ENCODE measurements around the gene TMIGD3.

The TMIGD3 gene

DNA sequence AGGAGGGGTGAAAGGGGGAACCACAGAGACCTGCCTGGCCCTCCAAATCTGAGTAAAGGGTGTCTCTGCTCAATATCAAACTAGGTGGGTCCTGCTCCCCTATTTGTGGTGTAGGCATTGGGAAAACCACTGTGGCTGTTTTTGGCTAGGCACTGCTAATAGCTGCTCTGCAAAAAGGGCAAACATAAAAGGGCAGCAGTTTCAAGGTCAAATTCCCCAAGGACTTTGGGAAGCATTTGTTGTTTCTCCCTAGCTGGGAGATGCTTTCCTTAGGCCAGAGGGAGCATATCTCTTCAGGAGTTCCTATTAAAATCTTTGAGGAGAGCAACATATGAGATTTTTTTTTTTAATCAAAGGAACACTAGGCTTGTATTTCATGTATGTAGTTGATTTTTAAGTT is 27.2 kb downstream of the TMIGD3 start:
- Histone ChIP-seq H3K27ac (ENCODE audit: low read length) (peak overlapping the region; percentile 92), H3K9ac (ENCODE audit: low read depth, low read length) (peak overlapping the region; percentile 47)
- ATAC-seq (ENCODE audit: insufficient read depth, low read depth), result no peak

GRCh38 chr1:111475701-111476100 is 27.7 kb downstream of the TMIGD3 start:
- Histone ChIP-seq H3K79me2 (ENCODE audit: insufficient read depth, low read length) (no peaks in the 10 kb centered on the region), H3K9me3 (ENCODE audit: insufficient read depth, low read length, severe bottlenecking) (no peaks in the 10 kb centered on the region), H3K27ac (ENCODE audit: low read length) (peak overlapping the region; percentile 92), H4K20me1 (ENCODE audit: insufficient read depth, low read length) (no peaks in the 10 kb centered on the region), H3K4me2 (ENCODE audit: insufficient read depth, low read length) (peak overlapping the region; percentile 60; the same call in 1 of the 2 replicates), H3K4me3 (ENCODE audit: low read depth in 1 of 2, low read length in 2 of 2) (no peak overlapping the region), H3K9ac (ENCODE audit: low read depth, low read length) (peak overlapping the region; percentile 47), H3K4me1 (ENCODE audit: insufficient read depth, low read length) (peaks cover 41% of the 10 kb centered on the region), H2AFZ (ENCODE audit: low read depth, low read length) (0 out of 2 replicates have a peak overlapping the region, but pooled peaks have one; percentile 14), H3K36me3 (ENCODE audit: insufficient read depth, low read length) (no peaks in the 10 kb centered on the region), H3K27me3 (ENCODE audit: insufficient read depth, low read length, poor library complexity) (no peaks in the 10 kb centered on the region)
- no peak for DNase-seq
- ATAC-seq (ENCODE audit: insufficient read depth, low read depth), result no peak
- TF ChIP-seq EZH2 (IDR thresholded peaks at IDR 0.05; ENCODE audit: borderline replicate concordance, low read depth, low read length, severe bottlenecking), result no peak
- TF ChIP-seq CTCF (IDR thresholded peaks at IDR 0.05; ENCODE audit: borderline replicate concordance, extremely low read depth, low read length, poor library complexity, severe bottlenecking), result no peak

More for the DNA sequence above, 27.2 kb downstream of the TMIGD3 start:
- H3K9me3 ChIP-seq (ENCODE audit: insufficient read depth, low read length, severe bottlenecking), result no peaks in the 10 kb centered on the region
- peak overlapping the region; percentile 14; the same call in 1 of the 2 replicates for H2AFZ ChIP-seq (ENCODE audit: low read depth, low read length)
- H4K20me1 ChIP-seq (ENCODE audit: insufficient read depth, low read length), result no peaks in the 10 kb centered on the region
- DNase-seq, result no peak
- no peaks in the 10 kb centered on the region for H3K27me3 ChIP-seq (ENCODE audit: insufficient read depth, low read length, poor library complexity)
- peaks cover 36% of the 10 kb centered on the region for H3K4me1 ChIP-seq (ENCODE audit: insufficient read depth, low read length)
- H3K36me3 ChIP-seq (ENCODE audit: insufficient read depth, low read length), result no peaks in the 10 kb centered on the region
- H3K4me3 ChIP-seq (ENCODE audit: low read depth in 1 of 2, low read length in 2 of 2), result no peak overlapping the region
- TF ChIP-seq EZH2 (IDR thresholded peaks at IDR 0.05; ENCODE audit: borderline replicate concordance, low read depth, low read length, severe bottlenecking) (no peak), CTCF (IDR thresholded peaks at IDR 0.05; ENCODE audit: borderline replicate concordance, extremely low read depth, low read length, poor library complexity, severe bottlenecking) (no peak)
- H3K79me2 ChIP-seq (ENCODE audit: insufficient read depth, low read length), result no peaks in the 10 kb centered on the region
- H3K4me2 ChIP-seq (ENCODE audit: insufficient read depth, low read length), result peak overlapping the region; percentile 60

DNA sequence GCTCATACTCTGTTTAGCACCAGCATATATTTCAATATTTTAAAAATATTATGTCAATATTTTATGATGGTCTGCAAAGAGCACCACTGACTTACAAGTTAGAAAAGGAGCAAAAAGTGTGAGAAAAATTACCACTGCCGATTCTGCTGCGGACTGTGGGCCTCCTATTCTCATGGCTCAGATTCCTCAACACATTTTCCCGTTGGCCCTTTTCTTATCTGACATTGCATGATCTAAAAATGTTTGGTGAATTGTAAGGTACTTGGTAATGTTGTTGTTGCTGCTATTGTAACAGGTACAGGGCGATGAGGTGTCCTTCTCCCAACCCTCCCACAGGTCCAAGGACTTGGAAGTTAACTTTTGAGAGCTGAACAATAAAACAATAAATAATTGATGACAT is 28.9 kb downstream of the TMIGD3 start:
- no peak overlapping the region for H3K4me2 ChIP-seq (ENCODE audit: insufficient read depth, low read length)
- H3K9ac ChIP-seq (ENCODE audit: low read depth, low read length), result no peak overlapping the region
- no peaks in the 10 kb centered on the region for H3K9me3 ChIP-seq (ENCODE audit: insufficient read depth, low read length, severe bottlenecking)
- no peaks in the 10 kb centered on the region for H4K20me1 ChIP-seq (ENCODE audit: insufficient read depth, low read length)
- no peaks in the 10 kb centered on the region for H3K27me3 ChIP-seq (ENCODE audit: insufficient read depth, low read length, poor library complexity)
- H3K4me3 ChIP-seq (ENCODE audit: low read depth in 1 of 2, low read length in 2 of 2), result no peak overlapping the region
- peaks cover 10% of the 10 kb centered on the region; the same call in 1 of the 2 replicates for H3K36me3 ChIP-seq (ENCODE audit: insufficient read depth, low read length)
- no peak overlapping the region for H3K27ac ChIP-seq (ENCODE audit: low read length)
- H2AFZ ChIP-seq (ENCODE audit: low read depth, low read length), result no peak overlapping the region
- ATAC-seq (ENCODE audit: insufficient read depth, low read depth), result no peak
- H3K79me2 ChIP-seq (ENCODE audit: insufficient read depth, low read length), result no peaks in the 10 kb centered on the region
- DNase-seq, result no peak
- TF ChIP-seq CTCF (IDR thresholded peaks at IDR 0.05; ENCODE audit: borderline replicate concordance, extremely low read depth, low read length, poor library complexity, severe bottlenecking), result no peak
- H3K4me1 ChIP-seq (ENCODE audit: insufficient read depth, low read length), result peaks cover 50% of the 10 kb centered on the region

DNA sequence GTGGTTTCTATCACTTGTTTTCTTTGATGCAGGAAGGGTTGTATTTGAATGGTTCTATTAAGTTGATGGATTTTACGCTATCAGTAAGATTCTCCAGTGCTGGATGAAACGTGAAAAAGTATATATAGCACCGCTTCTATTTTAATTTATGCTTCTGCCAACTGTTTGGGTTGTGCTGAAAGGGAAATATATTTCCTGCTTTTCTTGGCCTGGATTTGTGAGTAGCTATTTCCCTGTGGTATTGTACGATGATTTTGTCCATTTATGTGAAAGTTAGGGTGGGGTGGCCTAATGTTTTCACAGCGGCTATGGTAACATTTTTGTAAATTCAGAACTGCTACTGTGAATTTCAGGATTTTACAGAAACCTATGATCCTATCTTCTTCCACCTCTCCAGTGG is 29.3 kb downstream of the TMIGD3 start:
- ATAC-seq (ENCODE audit: insufficient read depth, low read depth) (no peak), DNase-seq (no peak)
- no peak for TF ChIP-seq EZH2 (IDR thresholded peaks at IDR 0.05; ENCODE audit: borderline replicate concordance, low read depth, low read length, severe bottlenecking)
- TF ChIP-seq CTCF (IDR thresholded peaks at IDR 0.05; ENCODE audit: borderline replicate concordance, extremely low read depth, low read length, poor library complexity, severe bottlenecking), result no peak
- no peak overlapping the region for H3K9ac ChIP-seq (ENCODE audit: low read depth, low read length)
- H3K4me3 ChIP-seq (ENCODE audit: low read depth in 1 of 2, low read length in 2 of 2), result no peak overlapping the region
- H3K79me2 ChIP-seq (ENCODE audit: insufficient read depth, low read length), result no peaks in the 10 kb centered on the region
- H3K27me3 ChIP-seq (ENCODE audit: insufficient read depth, low read length, poor library complexity), result no peaks in the 10 kb centered on the region
- H3K9me3 ChIP-seq (ENCODE audit: insufficient read depth, low read length, severe bottlenecking), result no peaks in the 10 kb centered on the region
- no peaks in the 10 kb centered on the region for H4K20me1 ChIP-seq (ENCODE audit: insufficient read depth, low read length)
- peaks cover 50% of the 10 kb centered on the region for H3K4me1 ChIP-seq (ENCODE audit: insufficient read depth, low read length)
- H3K4me2 ChIP-seq (ENCODE audit: insufficient read depth, low read length), result no peak overlapping the region
- H2AFZ ChIP-seq (ENCODE audit: low read depth, low read length), result no peak overlapping the region
- peaks cover 14% of the 10 kb centered on the region; the same call in 1 of the 2 replicates for H3K36me3 ChIP-seq (ENCODE audit: insufficient read depth, low read length)
- H3K27ac ChIP-seq (ENCODE audit: low read length), result no peak overlapping the region

Data from DND-41 (cell line).